ENCODE measurements around the gene PAX1.

DNA sequence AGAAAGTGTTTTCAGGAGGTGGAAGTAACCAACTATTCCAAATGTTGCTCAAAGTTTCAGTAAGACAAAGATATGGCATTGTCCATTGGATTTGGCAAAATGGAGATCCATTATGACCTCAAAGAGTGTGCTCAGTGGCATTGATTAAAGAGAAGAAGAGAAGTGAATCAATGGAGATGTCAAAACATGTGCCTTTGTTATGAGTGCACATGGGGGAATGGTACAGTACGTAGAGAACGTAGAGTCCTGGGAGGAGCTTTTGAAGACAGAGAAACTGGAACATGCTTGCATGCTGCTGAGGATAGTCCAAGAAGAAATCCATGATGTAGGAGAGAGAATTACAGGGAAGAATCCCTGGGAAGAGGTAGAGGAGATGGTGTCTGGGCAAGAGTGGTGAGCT, 42.0 kb upstream of the PAX1 start:
- TF ChIP-seq, protein P1, sequence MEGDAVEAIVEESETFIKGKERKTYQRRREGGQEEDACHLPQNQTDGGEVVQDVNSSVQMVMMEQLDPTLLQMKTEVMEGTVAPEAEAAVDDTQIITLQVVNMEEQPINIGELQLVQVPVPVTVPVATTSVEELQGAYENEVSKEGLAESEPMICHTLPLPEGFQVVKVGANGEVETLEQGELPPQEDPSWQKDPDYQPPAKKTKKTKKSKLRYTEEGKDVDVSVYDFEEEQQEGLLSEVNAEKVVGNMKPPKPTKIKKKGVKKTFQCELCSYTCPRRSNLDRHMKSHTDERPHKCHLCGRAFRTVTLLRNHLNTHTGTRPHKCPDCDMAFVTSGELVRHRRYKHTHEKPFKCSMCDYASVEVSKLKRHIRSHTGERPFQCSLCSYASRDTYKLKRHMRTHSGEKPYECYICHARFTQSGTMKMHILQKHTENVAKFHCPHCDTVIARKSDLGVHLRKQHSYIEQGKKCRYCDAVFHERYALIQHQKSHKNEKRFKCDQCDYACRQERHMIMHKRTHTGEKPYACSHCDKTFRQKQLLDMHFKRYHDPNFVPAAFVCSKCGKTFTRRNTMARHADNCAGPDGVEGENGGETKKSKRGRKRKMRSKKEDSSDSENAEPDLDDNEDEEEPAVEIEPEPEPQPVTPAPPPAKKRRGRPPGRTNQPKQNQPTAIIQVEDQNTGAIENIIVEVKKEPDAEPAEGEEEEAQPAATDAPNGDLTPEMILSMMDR (IDR thresholded peaks at IDR 0.05): no peak
- no peak for TF ChIP-seq POLR2A (IDR thresholded peaks at IDR 0.05)

All from uterus (tissue), 2 donors.